PC-3 (cell line): ENCODE measurements around the gene FOXO6.

Experiments
- EZH2 ChIP-seq: fragments of 300-600 bp; sonication (generic); IDR thresholded peaks from one replicate; pipeline ENCODE4 v1.6.1; 2017; ENCODE audit warnings: antibody characterized with exemption, mild to moderate bottlenecking, low read length; ENCODE audit not compliant: unreplicated experiment
- TF ChIP-seq, protein P1 (sequence below): fragments of 300-600 bp; sonication (generic); conservative IDR thresholded peaks from 2 replicates; pipeline ENCODE4 v1.5.1; 2017; ENCODE audit warnings: antibody characterized with exemption, low read depth, mild to moderate bottlenecking, low read length

DNA sequence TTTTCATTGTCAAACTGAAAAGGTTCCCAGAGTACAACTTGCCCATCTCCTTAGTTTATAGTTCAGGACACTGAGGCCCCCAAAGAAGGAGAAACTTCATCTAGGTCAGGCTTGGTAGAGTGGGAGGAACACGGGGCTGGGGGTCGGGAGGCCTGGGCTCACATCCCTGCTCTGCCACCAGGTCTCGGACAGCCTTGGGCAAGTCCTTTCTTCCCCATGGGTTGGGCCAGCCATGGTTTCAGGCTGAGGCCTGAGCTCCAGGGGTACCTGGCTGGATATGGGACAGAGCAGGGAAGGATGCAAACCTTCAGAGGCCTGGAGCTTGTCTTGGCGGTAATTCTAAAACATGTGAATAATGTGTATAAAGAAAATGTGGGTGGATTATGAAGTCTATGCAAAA lies 17.0 kb downstream of the FOXO6 start:
- TF ChIP-seq, protein P1, sequence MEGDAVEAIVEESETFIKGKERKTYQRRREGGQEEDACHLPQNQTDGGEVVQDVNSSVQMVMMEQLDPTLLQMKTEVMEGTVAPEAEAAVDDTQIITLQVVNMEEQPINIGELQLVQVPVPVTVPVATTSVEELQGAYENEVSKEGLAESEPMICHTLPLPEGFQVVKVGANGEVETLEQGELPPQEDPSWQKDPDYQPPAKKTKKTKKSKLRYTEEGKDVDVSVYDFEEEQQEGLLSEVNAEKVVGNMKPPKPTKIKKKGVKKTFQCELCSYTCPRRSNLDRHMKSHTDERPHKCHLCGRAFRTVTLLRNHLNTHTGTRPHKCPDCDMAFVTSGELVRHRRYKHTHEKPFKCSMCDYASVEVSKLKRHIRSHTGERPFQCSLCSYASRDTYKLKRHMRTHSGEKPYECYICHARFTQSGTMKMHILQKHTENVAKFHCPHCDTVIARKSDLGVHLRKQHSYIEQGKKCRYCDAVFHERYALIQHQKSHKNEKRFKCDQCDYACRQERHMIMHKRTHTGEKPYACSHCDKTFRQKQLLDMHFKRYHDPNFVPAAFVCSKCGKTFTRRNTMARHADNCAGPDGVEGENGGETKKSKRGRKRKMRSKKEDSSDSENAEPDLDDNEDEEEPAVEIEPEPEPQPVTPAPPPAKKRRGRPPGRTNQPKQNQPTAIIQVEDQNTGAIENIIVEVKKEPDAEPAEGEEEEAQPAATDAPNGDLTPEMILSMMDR, result no peak
- TF ChIP-seq EZH2, result no peak
